Activated T-cell treated with anti-CD3 and anti-CD28 coated beads, Interleukin-2, amount 50 U/mL, for 72 hours (primary cell): ENCODE results near the gene NEU1. TPM values are rescaled to one million over a fixed set of nuclear protein-coding genes. Genes with fewer than 3 reads are reported as not detected.

Experiments
- ATAC-seq, 2 donors: fragments of 150-1000 bp; cut with Tn5 transposase; replicated peaks in 1 of 2; 2 replicates each; pipeline ENCODE4 v1.10.0; 2021; ENCODE audit warnings: moderate library complexity in 2 of 2, mild to moderate bottlenecking in 1 of 2
- DNase-seq, 2 donors: peaks; one replicate each; pipeline ENCODE4 v3.0.0; 2021 to 2022; ENCODE audit warnings: mixed read lengths in 1 of 2
- H3K27ac Mint-ChIP-seq: one replicate; pipeline ENCODE4 v1.8.0; 2022; ENCODE audit warnings: mild to moderate bottlenecking, moderate library complexity, mixed read lengths
- H3K27me3 Mint-ChIP-seq: one replicate; pipeline ENCODE4 v1.8.0; 2022; ENCODE audit warnings: low read depth, mixed read lengths
- H3K36me3 Mint-ChIP-seq, 2 donors: one replicate each; pipeline ENCODE4 v1.8.0; 2022; ENCODE audit warnings: mixed read lengths in 2 of 2, mild to moderate bottlenecking in 1 of 2; ENCODE audit not compliant: insufficient read depth in 2 of 2
- H3K4me1 Mint-ChIP-seq: one replicate; pipeline ENCODE4 v1.8.0; 2022; ENCODE audit warnings: low read depth, mixed read lengths
- H3K4me3 Mint-ChIP-seq, 2 donors: one replicate each; pipeline ENCODE4 v1.8.0; 2022; ENCODE audit warnings: mild to moderate bottlenecking in 2 of 2, mixed read lengths in 2 of 2, moderate library complexity in 2 of 2
- H3K9me3 Mint-ChIP-seq, 2 donors: one replicate each; pipeline ENCODE4 v1.8.0; 2022; ENCODE audit warnings: mixed read lengths in 2 of 2
- total RNA-seq, 2 donors: library from RNA; stranded (reverse); gene quantifications; one replicate each; pipeline ENCODE4 v1.2.3, GENCODE V29; 2022

NEU1 gene
- total RNA-seq, 2 donors from 2014 or later = 24.0 to 27.1 TPM

GRCh38 chr6:31900917-31901414 lies 38.3 kb upstream of the NEU1 start:
- H3K27me3 Mint-ChIP-seq = peaks cover 1% of the 10 kb centered on the region
- peaks cover 40% of the 10 kb centered on the region for H3K4me1 Mint-ChIP-seq
- no peaks in the 10 kb centered on the region for H3K9me3 Mint-ChIP-seq
- H3K4me3 Mint-ChIP-seq = peak overlapping the region; percentile 74 to 78
- H3K36me3 Mint-ChIP-seq = peaks cover 0 to 1% of the 10 kb centered on the region in 2 donors
- H3K27ac Mint-ChIP-seq = no peak overlapping the region
- DNase-seq (no peak), ATAC-seq (no peak)

- H3K4me1 Mint-ChIP-seq = peaks cover 43% of the 10 kb centered on the region
- DNase-seq (no peak), ATAC-seq (no peak)
- H3K27me3 Mint-ChIP-seq = no peaks in the 10 kb centered on the region
- H3K27ac Mint-ChIP-seq = no peak overlapping the region
- peak overlapping the region; percentile 39 to 78 for H3K4me3 Mint-ChIP-seq
- peaks cover 0 to 4% of the 10 kb centered on the region in 2 donors for H3K36me3 Mint-ChIP-seq
- no peaks in the 10 kb centered on the region for H3K9me3 Mint-ChIP-seq
Measured at GRCh38 chr6:31899882-31900722, 37.5 kb upstream of the NEU1 start.

- H3K27ac Mint-ChIP-seq = peak overlapping the region; percentile 4
- H3K36me3 Mint-ChIP-seq = peaks cover 0 to 6% of the 10 kb centered on the region in 2 donors
- DNase-seq (no peak), ATAC-seq (no peak)
- H3K27me3 Mint-ChIP-seq = no peaks in the 10 kb centered on the region
- no peaks in the 10 kb centered on the region for H3K9me3 Mint-ChIP-seq
- peak overlapping the region; percentile 54 to 74 for H3K4me3 Mint-ChIP-seq
- H3K4me1 Mint-ChIP-seq = peaks cover 43% of the 10 kb centered on the region
Measured at GRCh38 chr6:31899215-31899614, 36.6 kb upstream of the NEU1 start.

GRCh38 chr6:31898383-31899011 lies 35.9 kb upstream of the NEU1 start:
- Mint-ChIP-seq H3K9me3 (no peaks in the 10 kb centered on the region), H3K4me3 (peak overlapping the region; percentile 97 to 98), H3K27me3 (no peaks in the 10 kb centered on the region), H3K36me3 (peaks cover 0 to 9% of the 10 kb centered on the region in 2 donors), H3K4me1 (peaks cover 43% of the 10 kb centered on the region), H3K27ac (peak overlapping the region; percentile 97)
- DNase-seq (peak in 1 of 2 donors; percentile 20), ATAC-seq (peak; percentile 7 to 24)

- Mint-ChIP-seq H3K36me3 (peaks cover 0 to 9% of the 10 kb centered on the region in 2 donors), H3K27me3 (no peaks in the 10 kb centered on the region), H3K27ac (peak within 1 kb of the TSS; percentile 97), H3K4me3 (peak within 1 kb of the TSS; percentile 97 to 98), H3K9me3 (no peaks in the 10 kb centered on the region), H3K4me1 (peaks cover 39% of the 10 kb centered on the region)
- ATAC-seq (peak; percentile 75 to 77), DNase-seq (peak; percentile 90 to 91)
Measured at GRCh38 chr6:31897612-31898382, 35.2 kb upstream of the NEU1 start, which contains the start of gene EHMT2. Gene EHMT2, minus strand, starts transcription at chr6:31897698. Its CDS starts 21 bp downstream, at chr6:31897677.

- H3K4me3 Mint-ChIP-seq = peak overlapping the region; percentile 81 to 97
- H3K27me3 Mint-ChIP-seq = no peaks in the 10 kb centered on the region
- H3K4me1 Mint-ChIP-seq = peaks cover 32% of the 10 kb centered on the region
- H3K36me3 Mint-ChIP-seq = peaks cover 0 to 15% of the 10 kb centered on the region in 2 donors
- no peaks in the 10 kb centered on the region for H3K9me3 Mint-ChIP-seq
- ATAC-seq = peak; percentile 8 to 12
- peak; percentile 10 to 19 for DNase-seq
- peak overlapping the region; percentile 82 for H3K27ac Mint-ChIP-seq
Measured at GRCh38 chr6:31896856-31897611, 34.4 kb upstream of the NEU1 start.

GRCh38 chr6:31896493-31896855 lies 33.9 kb upstream of the NEU1 start:
- ATAC-seq = no peak

GRCh38 chr6:31892821-31893220 lies 30.2 kb upstream of the NEU1 start:
- Mint-ChIP-seq H3K27me3 (no peaks in the 10 kb centered on the region), H3K27ac (no peak overlapping the region), H3K9me3 (no peaks in the 10 kb centered on the region), H3K4me1 (peaks cover 12% of the 10 kb centered on the region), H3K4me3 (no peak overlapping the region), H3K36me3 (peaks cover 0 to 27% of the 10 kb centered on the region in 2 donors)
- ATAC-seq = no peak
- DNase-seq = no peak

More at GRCh38 chr6:31896493-31896855, 33.9 kb upstream of the NEU1 start:
- peaks cover 32% of the 10 kb centered on the region for H3K4me1 Mint-ChIP-seq
- peak overlapping the region; percentile 81 to 89 for H3K4me3 Mint-ChIP-seq
- no peaks in the 10 kb centered on the region for H3K27me3 Mint-ChIP-seq
- peak overlapping the region; percentile 82 for H3K27ac Mint-ChIP-seq
- no peaks in the 10 kb centered on the region for H3K9me3 Mint-ChIP-seq
- DNase-seq = peak in 1 of 2 donors; percentile 22
- peaks cover 0 to 20% of the 10 kb centered on the region in 2 donors for H3K36me3 Mint-ChIP-seq

- Mint-ChIP-seq H3K9me3 (no peaks in the 10 kb centered on the region), H3K4me1 (no peaks in the 10 kb centered on the region), H3K4me3 (no peak overlapping the region), H3K36me3 (peaks cover 3 to 26% of the 10 kb centered on the region in 2 donors), H3K27ac (no peak overlapping the region), H3K27me3 (no peaks in the 10 kb centered on the region)
- no peak for ATAC-seq
- no peak for DNase-seq
Measured at GRCh38 chr6:31889331-31889972, 26.8 kb upstream of the NEU1 start.

- ATAC-seq (peak; percentile 41 to 44), DNase-seq (peak; percentile 61 to 64)
- H3K27ac Mint-ChIP-seq = no peak overlapping the region
Measured at GRCh38 chr6:31888276-31889258, 25.9 kb upstream of the NEU1 start.

More at GRCh38 chr6:31888276-31889258, 25.9 kb upstream of the NEU1 start:
- Mint-ChIP-seq H3K9me3 (no peaks in the 10 kb centered on the region), H3K36me3 (peaks cover 3 to 22% of the 10 kb centered on the region in 2 donors), H3K4me3 (no peak overlapping the region), H3K27me3 (no peaks in the 10 kb centered on the region), H3K4me1 (no peaks in the 10 kb centered on the region)
